Measurements from ENCODE around the gene MYH16. TPM values are rescaled to one million over a fixed set of nuclear protein-coding genes. Genes with fewer than 3 reads are reported as not detected.

MYH16 gene
- polyA plus RNA-seq, 1 donor (not counting 4 experiments of a cell fraction or from before 2014, with no cell fraction given) = 0.69 TPM

DNA sequence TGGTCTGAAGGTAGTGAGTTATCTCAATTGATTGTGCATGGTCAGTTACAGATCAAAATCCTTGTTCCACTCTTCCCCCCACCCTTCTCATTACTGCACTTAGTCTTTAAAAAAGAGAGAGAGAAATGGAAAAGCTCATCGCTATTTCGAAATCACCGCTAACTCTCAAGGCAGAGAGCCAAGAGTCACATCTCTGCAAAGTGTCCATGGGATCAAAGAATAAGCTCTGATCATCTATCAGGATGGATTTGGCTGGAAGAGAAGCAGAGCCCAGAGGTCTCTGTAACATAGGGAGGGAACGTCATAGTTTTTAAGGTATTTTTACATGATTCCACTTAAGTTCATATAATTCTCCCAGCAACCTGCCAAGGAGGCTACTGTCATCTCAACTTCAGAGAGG, 30.0 kb upstream of the MYH16 start:
- Histone ChIP-seq H2AFZ (ENCODE audit: control insufficient read depth, low read length) (no peak overlapping the region), H3K9me1 (ENCODE audit: control insufficient read depth, extremely low read depth, insufficient read depth, low read length) (no peaks in the 10 kb centered on the region), H3K4me2 (ENCODE audit: control insufficient read depth, extremely low read depth, insufficient read depth, low read depth, low read length) (no peak overlapping the region), H3K27me3 (ENCODE audit: control insufficient read depth, extremely low read depth, insufficient read depth, low read length) (no peaks in the 10 kb centered on the region), H3K4me1 (ENCODE audit: control insufficient read depth, extremely low read depth, insufficient read depth, low read length) (peaks cover 12% of the 10 kb centered on the region), H3K79me2 (ENCODE audit: control insufficient read depth, insufficient read depth, low read length) (no peaks in the 10 kb centered on the region), H3K36me3 (ENCODE audit: control insufficient read depth in 2 of 2, extremely low read depth in 1 of 2, insufficient read depth in 2 of 2, low read length in 2 of 2) (no peaks in the 10 kb centered on the region), H3K9me3 (ENCODE audit: control insufficient read depth, low read depth, low read length) (no peaks in the 10 kb centered on the region), H3K4me3 (ENCODE audit: control insufficient read depth in 2 of 3, extremely low read depth in 1 of 3, insufficient read depth in 2 of 3, low read depth in 1 of 3, low read length in 3 of 3) (no peak overlapping the region), H4K20me1 (ENCODE audit: control insufficient read depth, extremely low read depth, insufficient read depth, low read length) (no peaks in the 10 kb centered on the region), H3K9ac (ENCODE audit: control insufficient read depth, extremely low read depth, insufficient read depth, low read length) (no peak overlapping the region), H3K27ac (ENCODE audit: control insufficient read depth, insufficient read depth, low read length) (no peak overlapping the region)
- dilution Hi-C loops (cut with MboI; ENCODE audit: extremely low pct_ligation_motif_present, low sequenced_read_pairs) = no loop called here
- no peak for DNase-seq (ENCODE audit: low read depth, low spot score)
- no peak for FAIRE-seq
- TF ChIP-seq CTCF (optimal IDR thresholded peaks at IDR 0.05 in 1 of 3, IDR thresholded peaks at IDR 0.05 in 1 of 3, conservative IDR thresholded peaks at IDR 0.05 in 1 of 3; ENCODE audit: extremely low read depth in 1 of 3, insufficient read depth in 2 of 3, low read length in 3 of 3) (no peak), EZH2 (IDR thresholded peaks at IDR 0.05; ENCODE audit: low read length) (no peak)

DNA sequence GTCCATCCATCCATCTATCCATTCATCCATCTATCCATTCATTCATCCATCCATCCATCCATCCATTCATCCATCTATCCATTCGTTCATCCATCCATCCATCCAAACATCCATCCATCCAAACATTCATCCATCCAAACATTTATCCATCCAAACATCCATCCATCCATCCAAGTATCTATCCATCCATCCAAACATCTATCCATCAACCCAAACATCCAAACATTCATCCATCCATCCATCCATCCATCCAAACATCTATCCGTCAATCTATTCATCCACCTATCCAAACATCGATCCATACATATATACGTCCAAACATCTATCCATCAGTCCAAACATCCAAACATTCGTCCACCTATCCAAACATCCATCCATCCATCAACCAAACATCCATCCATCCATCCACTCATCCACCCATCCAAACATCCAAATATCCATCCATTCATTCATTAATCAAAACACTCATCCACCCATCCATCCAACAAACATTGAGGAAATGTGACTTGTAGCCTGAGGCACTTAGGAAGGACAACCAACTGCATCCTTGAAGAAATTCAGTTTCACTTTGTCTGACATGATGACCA, 28.8 kb upstream of the MYH16 start:
- Histone ChIP-seq H3K4me2 (ENCODE audit: control insufficient read depth, extremely low read depth, insufficient read depth, low read depth, low read length) (no peak overlapping the region), H3K4me1 (ENCODE audit: control insufficient read depth, extremely low read depth, insufficient read depth, low read length) (peaks cover 12% of the 10 kb centered on the region), H2AFZ (ENCODE audit: control insufficient read depth, low read length) (no peak overlapping the region), H3K27me3 (ENCODE audit: control insufficient read depth, extremely low read depth, insufficient read depth, low read length) (no peaks in the 10 kb centered on the region), H3K4me3 (ENCODE audit: control insufficient read depth in 2 of 3, extremely low read depth in 1 of 3, insufficient read depth in 2 of 3, low read depth in 1 of 3, low read length in 3 of 3) (no peak overlapping the region), H3K79me2 (ENCODE audit: control insufficient read depth, insufficient read depth, low read length) (no peaks in the 10 kb centered on the region), H4K20me1 (ENCODE audit: control insufficient read depth, extremely low read depth, insufficient read depth, low read length) (no peaks in the 10 kb centered on the region), H3K27ac (ENCODE audit: control insufficient read depth, insufficient read depth, low read length) (no peak overlapping the region), H3K9ac (ENCODE audit: control insufficient read depth, extremely low read depth, insufficient read depth, low read length) (no peak overlapping the region), H3K9me3 (ENCODE audit: control insufficient read depth, low read depth, low read length) (no peaks in the 10 kb centered on the region), H3K36me3 (ENCODE audit: control insufficient read depth in 2 of 2, extremely low read depth in 1 of 2, insufficient read depth in 2 of 2, low read length in 2 of 2) (no peaks in the 10 kb centered on the region), H3K9me1 (ENCODE audit: control insufficient read depth, extremely low read depth, insufficient read depth, low read length) (no peaks in the 10 kb centered on the region)
- no peak for TF ChIP-seq CTCF (optimal IDR thresholded peaks at IDR 0.05 in 1 of 3, IDR thresholded peaks at IDR 0.05 in 1 of 3, conservative IDR thresholded peaks at IDR 0.05 in 1 of 3; ENCODE audit: extremely low read depth in 1 of 3, insufficient read depth in 2 of 3, low read length in 3 of 3)
- no peak for TF ChIP-seq EZH2 (IDR thresholded peaks at IDR 0.05; ENCODE audit: low read length)
- FAIRE-seq (no peak), DNase-seq (ENCODE audit: low read depth, low spot score) (no peak)
- dilution Hi-C loops (cut with MboI; ENCODE audit: extremely low pct_ligation_motif_present, low sequenced_read_pairs) = no loop called here
